OCI-LY7 (cell line): ENCODE data around the gene SLC25A45. TPM values are rescaled to one million over a fixed set of nuclear protein-coding genes. Genes with fewer than 3 reads are reported as not detected.

ENCODE experiments used
- BruUV-seq: library from RNA; stranded (reverse); fragments of 400-500 nt; replicated peaks from 2 replicates; lab custom pipeline; 2021; lab: Mats Ljungman, UMichigan
- CTCF ChIA-PET: fragments of 300-600 bp; sonication (Branson Sonifier 250); formaldehyde crosslinking; loops from one replicate; lab custom pipeline; 2022; ENCODE audit warnings: antibody characterized with exemption; ENCODE audit not compliant: unreplicated experiment; lab: Charles Lee
- POLR2A ChIA-PET: fragments of 300-600 bp; sonication (Branson Sonifier 250); formaldehyde crosslinking; loops from one replicate; lab custom pipeline; 2022; ENCODE audit warnings: antibody characterized with exemption; lab: Charles Lee
- DNase-seq: peaks from one replicate; pipeline ENCODE4 v3.0.0-alpha.2; 2015; ENCODE audit warnings: low spot score
- H2AFZ ChIP-seq: fragments of 200-600 bp; sonication (generic), shearing (Covaris generic); 2 replicates; pipeline ENCODE4 v1.6.1; 2014; ENCODE audit warnings: mild to moderate bottlenecking, antibody characterized with exemption, low read length, moderate library complexity
- H3K27ac ChIP-seq: fragments of 200-600 bp; sonication (generic); 2 replicates; pipeline ENCODE4 v1.5.1; 2014; ENCODE audit warnings: mixed run types, low read depth, mild to moderate bottlenecking, moderate library complexity, low read length, inconsistent platforms; ENCODE audit not compliant: poor library complexity, severe bottlenecking
- H3K36me3 ChIP-seq: fragments of 200-600 bp; sonication (generic); 2 replicates; pipeline ENCODE4 v1.6.1; 2014; ENCODE audit warnings: mild to moderate bottlenecking, antibody characterized with exemption, low read length, moderate library complexity, mixed read lengths; ENCODE audit not compliant: insufficient read depth
- H3K4me1 ChIP-seq: fragments of 200-600 bp; sonication (generic); 2 replicates; pipeline ENCODE4 v1.5.1; 2014; ENCODE audit warnings: mild to moderate bottlenecking, low read length; ENCODE audit not compliant: insufficient read depth, poor library complexity, severe bottlenecking
- H3K4me2 ChIP-seq: fragments of 200-600 bp; sonication (generic); 2 replicates; pipeline ENCODE4 v1.6.1; 2014; ENCODE audit warnings: mild to moderate bottlenecking, low read length
- H3K4me3 ChIP-seq: fragments of 200-600 bp; sonication (generic); 2 replicates; pipeline ENCODE4 v1.5.1; 2014; ENCODE audit warnings: mild to moderate bottlenecking, low read depth, low read length; ENCODE audit not compliant: poor library complexity, severe bottlenecking
- H3K79me2 ChIP-seq: fragments of 200-600 bp; sonication (generic); 2 replicates; pipeline ENCODE4 v1.6.1; 2016; ENCODE audit warnings: low read depth, mild to moderate bottlenecking, low read length, moderate library complexity, mixed read lengths; ENCODE audit not compliant: insufficient read depth
- H3K9me2 ChIP-seq: fragments of 200-600 bp; sonication (generic); 2 replicates; pipeline ENCODE4 v1.6.1; 2016; ENCODE audit warnings: mild to moderate bottlenecking, low read length, mixed read lengths; ENCODE audit not compliant: insufficient read depth
- H3K9me3 ChIP-seq: fragments of 200-600 bp; sonication (generic); 2 replicates; pipeline ENCODE4 v1.6.1; 2014; ENCODE audit warnings: mild to moderate bottlenecking, mixed run types, low read length, mixed read lengths
- H4K20me1 ChIP-seq: fragments of 200-600 bp; sonication (generic); 2 replicates; pipeline ENCODE4 v1.6.1; 2014; ENCODE audit warnings: mild to moderate bottlenecking, antibody characterized with exemption, low read length, moderate library complexity, mixed read lengths; ENCODE audit not compliant: insufficient read depth
- EZH2phosphoT487 ChIP-seq: fragments of 200-600 bp; sonication (generic); IDR thresholded peaks from 2 replicates; pipeline ENCODE4 v1.6.1; 2018; ENCODE audit warnings: low read depth, borderline replicate concordance, mild to moderate bottlenecking, mixed run types, antibody characterized with exemption, low read length, moderate library complexity, mixed read lengths
- intact Hi-C: fragments of 100-400 bp; cut with micrococcal nuclease; formaldehyde crosslinking; loops from one replicate; pipeline ENCODE4 v1.10.0; 2022; ENCODE audit not compliant: unreplicated experiment
- total RNA-seq, 2 experiments: library from RNA; depleted of rRNA in 1 of 2; stranded (reverse); fragments of >200 nt in 1 of 2; shearing (Covaris generic) in 1 of 2; gene quantifications; 2 replicates each; pipeline ENCODE4 v1.2.3, GENCODE V29; 2014 to 2022
- TF ChIP-seq, protein P1 (sequence below): fragments of 200-600 bp; sonication (generic); conservative IDR thresholded peaks from 2 replicates; pipeline ENCODE4 v1.5.1; 2014; ENCODE audit warnings: mild to moderate bottlenecking, antibody characterized with exemption, low read length, moderate library complexity, mixed read lengths

Gene SLC25A45
- total RNA-seq, 2 experiments from 2014 or later = 7.0 to 20.7 TPM

DNA sequence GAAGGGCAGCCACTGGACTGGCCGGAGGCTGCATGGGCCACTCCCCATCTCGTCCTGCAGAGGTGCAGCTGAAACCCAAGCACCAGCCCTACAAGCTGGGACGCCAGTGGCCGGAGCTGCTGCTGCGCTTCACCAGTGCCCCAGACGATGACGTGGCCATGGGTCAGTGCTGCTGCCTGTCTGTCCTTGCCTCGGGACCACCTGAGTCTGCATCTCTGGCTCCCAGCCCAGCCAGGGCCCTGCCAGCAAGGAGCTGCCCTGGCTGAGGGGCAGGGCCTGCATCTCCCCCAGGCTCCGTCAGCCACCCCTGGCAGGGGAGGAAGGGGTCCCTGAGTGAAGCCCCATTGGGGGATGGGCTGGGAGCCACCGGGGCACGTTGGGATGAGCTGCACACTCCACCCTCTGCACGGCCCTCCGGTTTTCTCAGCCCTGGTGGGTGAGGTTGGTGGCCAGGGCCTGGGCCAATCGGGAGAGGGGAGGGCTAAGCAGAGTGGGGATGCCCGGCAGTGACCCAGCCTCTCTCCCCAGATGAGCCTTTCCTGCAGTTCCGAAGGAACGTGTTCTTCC, 11.2 kb upstream of the SLC25A45 start:
- Histone ChIP-seq H3K4me3 (no peak overlapping the region), H3K27ac (no peak overlapping the region), H3K4me2 (no peak overlapping the region), H3K9me2 (no peaks in the 10 kb centered on the region), H3K9me3 (no peaks in the 10 kb centered on the region), H3K36me3 (peaks cover 46% of the 10 kb centered on the region; the same call in 1 of the 2 replicates), H4K20me1 (no peaks in the 10 kb centered on the region), H2AFZ (no peak overlapping the region), H3K79me2 (no peaks in the 10 kb centered on the region), H3K4me1 (peaks cover 7% of the 10 kb centered on the region)
- no peak for DNase-seq
- no TSS peak for BruUV-seq
- TF ChIP-seq, protein P1, sequence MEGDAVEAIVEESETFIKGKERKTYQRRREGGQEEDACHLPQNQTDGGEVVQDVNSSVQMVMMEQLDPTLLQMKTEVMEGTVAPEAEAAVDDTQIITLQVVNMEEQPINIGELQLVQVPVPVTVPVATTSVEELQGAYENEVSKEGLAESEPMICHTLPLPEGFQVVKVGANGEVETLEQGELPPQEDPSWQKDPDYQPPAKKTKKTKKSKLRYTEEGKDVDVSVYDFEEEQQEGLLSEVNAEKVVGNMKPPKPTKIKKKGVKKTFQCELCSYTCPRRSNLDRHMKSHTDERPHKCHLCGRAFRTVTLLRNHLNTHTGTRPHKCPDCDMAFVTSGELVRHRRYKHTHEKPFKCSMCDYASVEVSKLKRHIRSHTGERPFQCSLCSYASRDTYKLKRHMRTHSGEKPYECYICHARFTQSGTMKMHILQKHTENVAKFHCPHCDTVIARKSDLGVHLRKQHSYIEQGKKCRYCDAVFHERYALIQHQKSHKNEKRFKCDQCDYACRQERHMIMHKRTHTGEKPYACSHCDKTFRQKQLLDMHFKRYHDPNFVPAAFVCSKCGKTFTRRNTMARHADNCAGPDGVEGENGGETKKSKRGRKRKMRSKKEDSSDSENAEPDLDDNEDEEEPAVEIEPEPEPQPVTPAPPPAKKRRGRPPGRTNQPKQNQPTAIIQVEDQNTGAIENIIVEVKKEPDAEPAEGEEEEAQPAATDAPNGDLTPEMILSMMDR = no peak
- TF ChIP-seq EZH2phosphoT487 = no peak
- intact Hi-C loops = no loop called here
- CTCF ChIA-PET = no interaction called here
- POLR2A ChIA-PET = interaction anchor here (1.0 kb wide), 1 partner anchor 9 kb away, joined by 3 read pairs; no protein-coding TSS in a partner anchor

DNA sequence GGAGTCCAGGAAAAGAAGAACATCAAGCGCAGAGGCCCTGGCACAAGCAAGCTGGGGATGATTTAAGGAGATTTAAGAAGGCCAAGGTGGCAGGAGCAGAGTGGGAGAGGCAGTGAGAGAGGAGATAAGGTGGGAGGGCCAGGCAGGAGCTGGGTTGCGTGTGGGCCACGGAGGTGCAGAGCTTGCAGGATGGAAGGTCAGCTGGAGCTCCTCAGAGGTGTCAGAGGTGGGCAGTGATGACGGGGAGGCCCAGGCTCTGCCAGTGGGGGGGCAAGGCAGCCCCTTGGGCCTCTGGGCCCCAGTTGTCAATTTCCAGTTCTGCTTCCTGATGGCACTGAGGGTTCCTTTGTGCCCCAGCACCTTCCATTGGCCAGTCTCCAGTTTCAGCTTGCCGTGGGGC, 10.5 kb upstream of the SLC25A45 start:
- Histone ChIP-seq H3K27ac (no peak overlapping the region), H4K20me1 (no peaks in the 10 kb centered on the region), H3K9me3 (no peaks in the 10 kb centered on the region), H3K79me2 (no peaks in the 10 kb centered on the region), H3K4me1 (peaks cover 7% of the 10 kb centered on the region), H3K4me3 (no peak overlapping the region), H3K9me2 (no peaks in the 10 kb centered on the region), H3K4me2 (no peak overlapping the region), H2AFZ (no peak overlapping the region), H3K36me3 (peaks cover 47% of the 10 kb centered on the region; the same call in 1 of the 2 replicates)
- TF ChIP-seq, protein P1 = no peak
- no peak for TF ChIP-seq EZH2phosphoT487
- intact Hi-C loops = no loop called here
- POLR2A ChIA-PET = interaction anchor here (1.0 kb wide), 1 partner anchor 9 kb away, joined by 3 read pairs; no protein-coding TSS in a partner anchor
- BruUV-seq = no TSS peak
- no peak for DNase-seq
- CTCF ChIA-PET = no interaction called here

DNA sequence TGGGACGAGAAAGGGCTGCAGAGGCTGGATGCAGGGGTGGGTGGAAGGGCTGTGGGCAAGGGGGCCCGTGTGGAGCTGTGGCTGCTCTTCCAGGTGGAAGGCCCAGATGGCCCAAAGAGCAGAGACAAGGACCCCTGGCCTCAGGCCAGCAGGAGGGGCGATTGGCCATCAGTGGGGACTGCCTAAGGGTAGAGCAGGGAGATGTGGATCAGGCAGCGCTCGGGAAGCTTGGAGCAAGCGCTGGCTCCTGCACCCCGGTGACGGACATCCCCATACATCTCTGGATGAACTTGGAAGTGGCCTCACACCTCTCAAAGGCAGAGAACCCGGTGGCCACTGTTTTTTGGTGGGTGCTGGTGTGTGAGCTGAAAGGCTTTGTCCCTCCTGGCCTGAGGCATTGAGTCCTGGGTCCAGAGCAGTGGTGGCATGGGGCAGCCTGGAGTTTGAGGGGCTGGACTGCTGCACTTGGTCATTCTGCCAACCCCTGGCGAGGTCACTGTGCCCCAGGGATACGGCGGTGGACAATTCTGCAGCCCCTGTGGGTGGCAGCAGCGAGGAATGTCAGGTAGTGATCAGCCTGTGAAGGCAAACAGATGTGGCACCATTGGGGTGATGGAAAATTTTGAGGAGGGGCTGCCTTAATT, 9.9 kb upstream of the SLC25A45 start:
- no peaks in the 10 kb centered on the region for H4K20me1 ChIP-seq
- H3K79me2 ChIP-seq = peaks cover under 1% of the 10 kb centered on the region; the same call in 1 of the 2 replicates
- intact Hi-C loops = no loop called here
- H3K9me2 ChIP-seq = no peaks in the 10 kb centered on the region
- no peak overlapping the region for H2AFZ ChIP-seq
- H3K4me1 ChIP-seq = peaks cover 12% of the 10 kb centered on the region
- H3K4me3 ChIP-seq = no peak overlapping the region
- H3K4me2 ChIP-seq = no peak overlapping the region
- TF ChIP-seq, protein P1 = no peak
- no peak for TF ChIP-seq EZH2phosphoT487
- no peaks in the 10 kb centered on the region for H3K9me3 ChIP-seq
- H3K27ac ChIP-seq = no peak overlapping the region
- ChIA-PET CTCF (no interaction called here), POLR2A (interaction anchor here (1.0 kb wide), 1 partner anchor 10 kb away, joined by 3 read pairs; no protein-coding TSS in a partner anchor)
- no TSS peak for BruUV-seq
- DNase-seq = no peak
- peaks cover 44% of the 10 kb centered on the region; the same call in 1 of the 2 replicates for H3K36me3 ChIP-seq
